Glomerular visceral epithelial cell (primary cell): Measurements from ENCODE around the gene CHCHD3.

ENCODE experiments used
- DNase-seq: peaks from one replicate; pipeline ENCODE4 v3.0.0-alpha.2; 2016; ENCODE audit errors: extremely low spot score

Gene CHCHD3

GRCh38 chr7:133079296-133079695 is 2.6 kb downstream of the CHCHD3 start:
- no peak for DNase-seq

- DNase-seq = no peak
Observed at GRCh38 chr7:133077394-133077793, 4.5 kb downstream of the CHCHD3 start.

- no peak for DNase-seq
Observed at GRCh38 chr7:133076142-133076541, 5.7 kb downstream of the CHCHD3 start.

- DNase-seq = no peak
Observed at GRCh38 chr7:133071506-133071905, 10.4 kb downstream of the CHCHD3 start.

GRCh38 chr7:133070562-133070961 is 11.3 kb downstream of the CHCHD3 start:
- DNase-seq = no peak

GRCh38 chr7:133065301-133065700 is 16.6 kb downstream of the CHCHD3 start:
- DNase-seq = no peak

- DNase-seq = no peak
Observed at GRCh38 chr7:133064082-133064820, 17.6 kb downstream of the CHCHD3 start.

- no peak for DNase-seq
Observed at GRCh38 chr7:133061792-133062191, 20.1 kb downstream of the CHCHD3 start.

- no peak for DNase-seq
Observed at GRCh38 chr7:133061357-133061756, 20.5 kb downstream of the CHCHD3 start.

- no peak for DNase-seq
Observed at GRCh38 chr7:133060004-133060403, 21.9 kb downstream of the CHCHD3 start.

GRCh38 chr7:133059263-133059662 is 22.6 kb downstream of the CHCHD3 start:
- no peak for DNase-seq

GRCh38 chr7:133056370-133057238 is 25.3 kb downstream of the CHCHD3 start:
- DNase-seq = no peak

- peak; percentile 25 for DNase-seq
Observed at GRCh38 chr7:133054162-133054840, 27.6 kb downstream of the CHCHD3 start.

- DNase-seq = peak; percentile 96
Observed at GRCh38 chr7:133053321-133053891, 28.5 kb downstream of the CHCHD3 start.

- DNase-seq = no peak
Observed at GRCh38 chr7:133052826-133053225, 29.1 kb downstream of the CHCHD3 start.

- DNase-seq = no peak
Observed at GRCh38 chr7:133052401-133052756, 29.5 kb downstream of the CHCHD3 start.

GRCh38 chr7:133051719-133052400 is 30.0 kb downstream of the CHCHD3 start:
- no peak for DNase-seq

GRCh38 chr7:133051066-133051465 is 30.8 kb downstream of the CHCHD3 start:
- DNase-seq = peak; percentile 37

- DNase-seq = peak; percentile 6
Observed at GRCh38 chr7:133050200-133050995, 31.5 kb downstream of the CHCHD3 start.

GRCh38 chr7:133048589-133048988 is 33.3 kb downstream of the CHCHD3 start:
- DNase-seq = no peak

- no peak for DNase-seq
Observed at GRCh38 chr7:133047321-133047720, 34.6 kb downstream of the CHCHD3 start.
